Measurements from ENCODE around the gene NADSYN1. TPM values are rescaled to one million over a fixed set of nuclear protein-coding genes. Genes with fewer than 3 reads are reported as not detected.

Gene NADSYN1
- total and polyA plus RNA-seq, 2 of the 13 experiments (the other 11 are each of a cell fraction or from before 2014, with no cell fraction given): 35.7 to 51.5 TPM

DNA sequence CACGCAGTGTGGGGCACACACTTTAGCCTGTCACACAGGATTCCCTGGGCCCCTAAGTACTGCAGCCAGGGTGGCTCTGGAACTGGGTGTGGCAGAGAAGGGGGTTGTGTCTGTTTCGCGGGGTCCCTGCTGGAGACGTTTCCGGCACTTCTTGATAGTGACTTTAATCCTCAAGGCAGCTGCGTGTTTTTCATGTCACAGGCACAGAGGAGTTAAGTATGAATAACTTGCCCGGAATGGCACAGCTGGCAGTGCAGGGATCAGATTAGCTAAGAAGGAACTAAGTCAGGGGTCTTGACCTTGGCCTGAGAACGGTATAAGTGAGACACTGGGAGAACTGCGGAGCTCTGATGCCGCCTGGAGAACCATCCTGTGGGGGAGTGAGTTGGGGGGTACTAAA is 66.5 kb downstream of the NADSYN1 start:
- POLR2A ChIA-PET: no interaction called here
- Histone ChIP-seq H3K4me3 (replicated peaks in 1 of 3; ENCODE audit: insufficient read depth in 1 of 3, low read depth in 2 of 3, low read length in 3 of 3) (no peak overlapping the region), H3K9me3 (ENCODE audit: low read length) (no peaks in the 10 kb centered on the region), H3K4me2 (ENCODE audit: low read depth, low read length) (no peak overlapping the region), H2AFZ (ENCODE audit: low read length) (no peak overlapping the region), H3K27ac (ENCODE audit: extremely low read length, insufficient read depth, low read length) (no peak overlapping the region), H3K4me1 (ENCODE audit: insufficient read depth, low read length) (peaks cover 2% of the 10 kb centered on the region), H3K27me3 (ENCODE audit: control insufficient read depth in 1 of 2, insufficient read depth in 2 of 2, low read length in 2 of 2) (0 out of 5 replicates have a peak, but pooled peaks cover 0 to 1% of the 10 kb centered on the region in 2 experiments), H4K20me1 (ENCODE audit: insufficient read depth, low read length) (no peaks in the 10 kb centered on the region), H3K36me3 (replicated peaks in 1 of 2; ENCODE audit: control insufficient read depth in 1 of 2, insufficient read depth in 2 of 2, low read length in 2 of 2) (no peaks in the 10 kb centered on the region), H3K9ac (ENCODE audit: insufficient read depth, low read depth, low read length) (no peak overlapping the region), H3K79me2 (ENCODE audit: insufficient read depth, low read length) (no peaks in the 10 kb centered on the region)
- CTCF ChIA-PET (ENCODE audit: low intra/inter-chr PET ratio, low total read pairs): no interaction called here
- intact Hi-C loops (cut with micrococcal nuclease; ENCODE audit: unreplicated experiment) (no loop called here), in situ Hi-C loops (cut with HindIII; ENCODE audit: extremely low pct_ligation_motif_present, low pct_unique_long_range_greater_than_20kb) (no loop called here)
- no TSS peak for BruUV-seq (replicated peaks)
- TF ChIP-seq NR1H2 (CRISPR knock-in tag; IDR thresholded peaks at IDR 0.05; ENCODE audit: borderline replicate concordance, low read depth) (no peak), GLI4 (CRISPR knock-in tag; IDR thresholded peaks at IDR 0.05; ENCODE audit: borderline replicate concordance) (no peak), ZNF850 (CRISPR knock-in tag; conservative IDR thresholded peaks at IDR 0.05) (no peak), ZIK1 (CRISPR knock-in tag; IDR thresholded peaks at IDR 0.05; ENCODE audit: borderline replicate concordance, low read depth) (no peak), ZNF713 (CRISPR knock-in tag; IDR thresholded peaks at IDR 0.05) (no peak)
- ATAC-seq: no peak
- FAIRE-seq: no peak
- no peak for DNase-seq (ENCODE audit: low spot score)
- 58% methylated on average over 9 of the region's 10 CpGs for WGBS (ENCODE audit: low lambda C conversion rate)

DNA sequence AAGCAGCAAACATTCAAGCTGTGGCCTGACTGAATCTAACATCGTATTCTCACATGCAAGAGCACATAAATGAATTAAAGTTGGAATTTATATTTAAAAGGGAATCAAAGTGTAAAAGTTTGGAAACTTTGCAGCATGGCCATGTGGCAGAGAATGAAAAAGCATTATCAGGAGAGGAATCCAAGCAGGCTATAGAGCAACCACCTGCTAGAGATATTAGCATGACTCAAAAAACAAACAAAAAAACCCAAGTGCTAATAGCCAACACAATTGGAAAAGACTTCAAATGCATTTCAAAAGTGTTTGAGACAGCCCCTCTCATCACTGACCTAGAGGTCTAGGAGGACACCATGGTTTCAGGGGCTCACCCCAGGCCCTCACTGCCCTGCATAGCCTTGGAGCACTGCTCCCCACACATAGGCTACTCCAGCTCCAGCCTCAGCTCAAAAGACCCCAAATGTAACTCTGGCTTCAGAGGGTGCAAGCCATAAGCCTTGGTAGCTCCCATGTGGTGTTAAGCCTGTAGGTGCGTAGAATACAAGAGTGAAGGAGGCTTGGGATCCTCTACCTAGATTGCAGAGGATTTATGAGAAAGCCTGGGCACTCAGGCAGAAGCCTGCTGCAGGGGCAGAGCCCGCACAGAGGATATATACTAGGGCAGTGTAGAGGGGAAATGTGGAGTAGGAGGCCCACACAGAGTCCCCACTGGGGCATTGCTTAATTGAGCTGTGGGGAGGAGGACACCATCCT is 72.4 kb downstream of the NADSYN1 start:
- H3K36me3 ChIP-seq (replicated peaks in 1 of 2; ENCODE audit: control insufficient read depth in 1 of 2, insufficient read depth in 2 of 2, low read length in 2 of 2): no peaks in the 10 kb centered on the region
- FAIRE-seq (no peak), ATAC-seq (peak; percentile 58), DNase-seq (ENCODE audit: low spot score) (no peak)
- no peak overlapping the region for H3K9ac ChIP-seq (ENCODE audit: insufficient read depth, low read depth, low read length)
- in situ Hi-C loops (cut with HindIII; ENCODE audit: extremely low pct_ligation_motif_present, low pct_unique_long_range_greater_than_20kb): no loop called here
- ChIA-PET CTCF (ENCODE audit: low intra/inter-chr PET ratio, low total read pairs) (no interaction called here), POLR2A (interaction anchor here (0.8 to 2.7 kb wide), 2 partner anchors 9 to 38 kb away, joined by 4 to 6 read pairs; no protein-coding TSS in a partner anchor)
- WGBS (ENCODE audit: low lambda C conversion rate): 47% methylated on average over 2 of the region's 3 CpGs
- H3K9me3 ChIP-seq (ENCODE audit: low read length): no peaks in the 10 kb centered on the region
- no peaks in the 10 kb centered on the region for H4K20me1 ChIP-seq (ENCODE audit: insufficient read depth, low read length)
- 0 out of 6 replicates have a peak overlapping the region, but pooled peaks of 1 of the 3 experiments have one; percentile 7 for H3K4me3 ChIP-seq (replicated peaks in 1 of 3; ENCODE audit: insufficient read depth in 1 of 3, low read depth in 2 of 3, low read length in 3 of 3)
- H3K4me1 ChIP-seq (ENCODE audit: insufficient read depth, low read length): peaks cover 45% of the 10 kb centered on the region
- peak overlapping the region; percentile 28; the same call in 1 of the 2 replicates for H3K4me2 ChIP-seq (ENCODE audit: low read depth, low read length)
- intact Hi-C loops (cut with micrococcal nuclease; ENCODE audit: unreplicated experiment): no loop called here
- H3K27me3 ChIP-seq (ENCODE audit: control insufficient read depth in 1 of 2, insufficient read depth in 2 of 2, low read length in 2 of 2): no peaks in the 10 kb centered on the region
- no peak overlapping the region for H2AFZ ChIP-seq (ENCODE audit: low read length)
- no peak overlapping the region for H3K27ac ChIP-seq (ENCODE audit: extremely low read length, insufficient read depth, low read length)
- H3K79me2 ChIP-seq (ENCODE audit: insufficient read depth, low read length): no peaks in the 10 kb centered on the region
- BruUV-seq (replicated peaks): no TSS peak
- no peak for TF ChIP-seq TCF7 (IDR thresholded peaks at IDR 0.05; ENCODE audit: low read depth)
- no peak for TF ChIP-seq ZNF577 (CRISPR knock-in tag; IDR thresholded peaks at IDR 0.05; ENCODE audit: borderline replicate concordance, low read depth)
- TF ChIP-seq, protein P1, sequence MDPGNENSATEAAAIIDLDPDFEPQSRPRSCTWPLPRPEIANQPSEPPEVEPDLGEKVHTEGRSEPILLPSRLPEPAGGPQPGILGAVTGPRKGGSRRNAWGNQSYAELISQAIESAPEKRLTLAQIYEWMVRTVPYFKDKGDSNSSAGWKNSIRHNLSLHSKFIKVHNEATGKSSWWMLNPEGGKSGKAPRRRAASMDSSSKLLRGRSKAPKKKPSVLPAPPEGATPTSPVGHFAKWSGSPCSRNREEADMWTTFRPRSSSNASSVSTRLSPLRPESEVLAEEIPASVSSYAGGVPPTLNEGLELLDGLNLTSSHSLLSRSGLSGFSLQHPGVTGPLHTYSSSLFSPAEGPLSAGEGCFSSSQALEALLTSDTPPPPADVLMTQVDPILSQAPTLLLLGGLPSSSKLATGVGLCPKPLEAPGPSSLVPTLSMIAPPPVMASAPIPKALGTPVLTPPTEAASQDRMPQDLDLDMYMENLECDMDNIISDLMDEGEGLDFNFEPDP (CRISPR knock-in tag; conservative IDR thresholded peaks at IDR 0.05): 0 out of 2 replicates have a peak, but pooled peaks have one; percentile 79
- no peak for TF ChIP-seq GATA4 (IDR thresholded peaks at IDR 0.05; ENCODE audit: borderline replicate concordance, low read depth)
- TF ChIP-seq, protein P2, sequence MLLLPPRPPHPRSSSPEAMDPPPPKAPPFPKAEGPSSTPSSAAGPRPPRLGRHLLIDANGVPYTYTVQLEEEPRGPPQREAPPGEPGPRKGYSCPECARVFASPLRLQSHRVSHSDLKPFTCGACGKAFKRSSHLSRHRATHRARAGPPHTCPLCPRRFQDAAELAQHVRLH (CRISPR knock-in tag; IDR thresholded peaks at IDR 0.05; ENCODE audit: borderline replicate concordance, low read depth): no peak
- no peak for TF ChIP-seq ZNF317 (CRISPR knock-in tag; IDR thresholded peaks at IDR 0.05)
- TF ChIP-seq, protein P3, sequence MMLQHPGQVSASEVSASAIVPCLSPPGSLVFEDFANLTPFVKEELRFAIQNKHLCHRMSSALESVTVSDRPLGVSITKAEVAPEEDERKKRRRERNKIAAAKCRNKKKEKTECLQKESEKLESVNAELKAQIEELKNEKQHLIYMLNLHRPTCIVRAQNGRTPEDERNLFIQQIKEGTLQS (CRISPR knock-in tag; IDR thresholded peaks at IDR 0.05): no peak
- TF ChIP-seq FOXA3 (CRISPR knock-in tag; IDR thresholded peaks at IDR 0.05): 0 out of 2 replicates have a peak, but pooled peaks have one; percentile 16
- no peak for TF ChIP-seq ZBTB20 (CRISPR knock-in tag; IDR thresholded peaks at IDR 0.05; ENCODE audit: borderline replicate concordance, low read depth)
- no peak for TF ChIP-seq ZNF547 (CRISPR knock-in tag; IDR thresholded peaks at IDR 0.05)
- TF ChIP-seq FOXM1 (CRISPR knock-in tag; IDR thresholded peaks at IDR 0.05): no peak
- 0 out of 2 replicates have a peak, but pooled peaks have one; percentile 11 for TF ChIP-seq ELF3 (CRISPR knock-in tag; IDR thresholded peaks at IDR 0.05)
